PFSK-1 (cell line): ENCODE results near the gene KIF4A.

Experiments
- FOXP2 ChIP-seq: optimal IDR thresholded peaks from 2 replicates; pipeline ENCODE3; 2011; ENCODE audit warnings: borderline replicate concordance, control low read depth, inconsistent platforms; ENCODE audit not compliant: insufficient read depth; ENCODE audit errors: extremely low read length, extremely low read depth
- SIN3A ChIP-seq: IDR thresholded peaks from 2 replicates; pipeline ENCODE4 v1.6.1; 2012; ENCODE audit warnings: mild to moderate bottlenecking, low read length, moderate library complexity, borderline replicate concordance; ENCODE audit not compliant: insufficient read depth

GRCh38 chrX:70301716-70302115, 11.8 kb downstream of the KIF4A start:
- TF ChIP-seq FOXP2: no peak
- no peak for TF ChIP-seq SIN3A
